HEK293 (cell line): Measurements from ENCODE around the gene EDNRB.

ENCODE experiments used
- CTCF ChIA-PET: fragments of 350-600 bp; formaldehyde crosslinking; extraction: SDS; loops from one replicate; lab custom pipeline; 2021; ENCODE audit warnings: antibody characterized with exemption; lab: Yijun Ruan, JAX
- POLR2A ChIA-PET: fragments of 300-600 bp; formaldehyde crosslinking; extraction: SDS; loops from one replicate; lab custom pipeline; 2020; ENCODE audit warnings: antibody characterized with exemption, inconsistent platforms; lab: Yijun Ruan, JAX
- H3K27ac ChIP-seq: fragments of 200-500 bp; sonication (Bioruptor generic); 2 replicates; pipeline ENCODE4 v1.5.1; 2014; ENCODE audit warnings: low read depth, low read length, control low read depth, inconsistent platforms; ENCODE audit errors: extremely low read depth
- H3K36me3 ChIP-seq, 2 experiments: fragments of 200-500 bp in 1 of 2; sonication (Bioruptor generic) in 1 of 2; 1 replicate in 1 of 2; 2 replicates in 1 of 2; pipeline ENCODE4 v1.5.1; 2014 to 2017; ENCODE audit warnings: inconsistent platforms in 2 of 2, low read length in 2 of 2; ENCODE audit not compliant: control insufficient read depth in 2 of 2, insufficient read depth in 1 of 2
- H3K4me1 ChIP-seq: fragments of 200-500 bp; sonication (Bioruptor generic); 2 replicates; pipeline ENCODE4 v1.5.1; 2014; ENCODE audit warnings: mild to moderate bottlenecking, low read length, inconsistent platforms; ENCODE audit not compliant: control insufficient read depth, insufficient read depth
- H3K4me3 ChIP-seq: 2 replicates; pipeline ENCODE4 v1.5.1; 2011; ENCODE audit warnings: low read depth, mild to moderate bottlenecking, control low read depth, low read length, moderate library complexity
- H3K9me3 ChIP-seq: fragments of 200-500 bp; sonication (Bioruptor generic); 2 replicates; pipeline ENCODE4 v1.5.1; 2014; ENCODE audit warnings: low read depth, low read length, inconsistent platforms; ENCODE audit not compliant: control insufficient read depth, insufficient read depth
- GLIS2 ChIP-seq: fragments of 450-650 bp; formaldehyde crosslinking; IDR thresholded peaks from 2 replicates; pipeline ENCODE4 v1.5.1; 2016; ENCODE audit warnings: missing biosample characterization, missing genetic modification characterization
- HOXD13 ChIP-seq: sonication (generic); formaldehyde crosslinking; IDR thresholded peaks from 2 replicates; pipeline ENCODE4 v1.8.0; 2022; ENCODE audit warnings: missing genetic modification reagents, borderline replicate concordance
- SP2 ChIP-seq: fragments of 450-650 bp; formaldehyde crosslinking; IDR thresholded peaks from 2 replicates; pipeline ENCODE4 v1.5.1; 2016; ENCODE audit warnings: missing biosample characterization, missing genetic modification characterization
- ZBTB21 ChIP-seq: fragments of 450-650 bp; formaldehyde crosslinking; IDR thresholded peaks from 2 replicates; pipeline ENCODE4 v1.5.1; 2017; ENCODE audit warnings: missing biosample characterization, missing genetic modification characterization
- ZEB2 ChIP-seq: fragments of 450-650 bp; formaldehyde crosslinking; IDR thresholded peaks from 2 replicates; pipeline ENCODE4 v1.5.1; 2016; ENCODE audit warnings: missing biosample characterization, missing genetic modification characterization
- ZFHX2 ChIP-seq: fragments of 450-650 bp; formaldehyde crosslinking; conservative IDR thresholded peaks from 2 replicates; pipeline ENCODE4 v1.5.1; 2016; ENCODE audit warnings: missing biosample characterization, missing genetic modification characterization
- ZNF155 ChIP-seq: fragments of 450-650 bp; formaldehyde crosslinking; IDR thresholded peaks from 2 replicates; pipeline ENCODE4 v1.5.1; 2016; ENCODE audit warnings: missing biosample characterization, missing genetic modification characterization
- ZNF169 ChIP-seq: fragments of 450-650 bp; formaldehyde crosslinking; IDR thresholded peaks from 2 replicates; pipeline ENCODE4 v1.5.1; 2016; ENCODE audit warnings: missing biosample characterization, missing genetic modification characterization
- ZNF350 ChIP-seq: fragments of 450-650 bp; formaldehyde crosslinking; IDR thresholded peaks from 2 replicates; pipeline ENCODE4 v1.5.0; 2017; ENCODE audit warnings: missing biosample characterization, mild to moderate bottlenecking, missing genetic modification characterization
- ZNF366 ChIP-seq: fragments of 450-650 bp; formaldehyde crosslinking; conservative IDR thresholded peaks from 2 replicates; pipeline ENCODE4 v1.5.1; 2016; ENCODE audit warnings: missing biosample characterization, missing genetic modification characterization
- ZNF473 ChIP-seq: fragments of 450-650 bp; formaldehyde crosslinking; IDR thresholded peaks from 2 replicates; pipeline ENCODE4 v1.5.1; 2017; ENCODE audit warnings: missing biosample characterization, missing genetic modification characterization
- ZNF529 ChIP-seq: fragments of 450-650 bp; formaldehyde crosslinking; IDR thresholded peaks from 2 replicates; pipeline ENCODE4 v1.5.1; 2017; ENCODE audit warnings: missing genetic modification characterization, missing biosample characterization; ENCODE audit not compliant: insufficient replicate concordance
- ZNF560 ChIP-seq: fragments of 450-650 bp; formaldehyde crosslinking; IDR thresholded peaks from 2 replicates; pipeline ENCODE4 v1.5.1; 2017; ENCODE audit warnings: missing biosample characterization, missing genetic modification characterization, borderline replicate concordance
- ZNF561 ChIP-seq: fragments of 450-650 bp; IDR thresholded peaks from 2 replicates; pipeline ENCODE4 v1.5.1; 2018; ENCODE audit warnings: missing biosample characterization, missing genetic modification characterization, borderline replicate concordance
- ZNF670 ChIP-seq: fragments of 450-650 bp; formaldehyde crosslinking; IDR thresholded peaks from 2 replicates; pipeline ENCODE4 v1.5.1; 2016; ENCODE audit warnings: missing biosample characterization, missing genetic modification characterization, low read depth
- ZNF768 ChIP-seq: fragments of 450-650 bp; formaldehyde crosslinking; IDR thresholded peaks from 2 replicates; pipeline ENCODE4 v1.5.1; 2018; ENCODE audit warnings: missing biosample characterization, mild to moderate bottlenecking, missing genetic modification characterization
- ZNF777 ChIP-seq: fragments of 450-650 bp; formaldehyde crosslinking; IDR thresholded peaks from 2 replicates; pipeline ENCODE4 v1.5.1; 2017; ENCODE audit warnings: missing biosample characterization, missing genetic modification characterization, borderline replicate concordance
- ZNF791 ChIP-seq: fragments of 450-650 bp; formaldehyde crosslinking; IDR thresholded peaks from 2 replicates; pipeline ENCODE4 v1.5.1; 2016; ENCODE audit warnings: missing biosample characterization, missing genetic modification characterization
- TF ChIP-seq, protein P1 (sequence below): fragments of 450-650 bp; formaldehyde crosslinking; IDR thresholded peaks from 2 replicates; pipeline ENCODE4 v1.5.1; 2017; ENCODE audit warnings: missing biosample characterization, missing genetic modification characterization
- TF ChIP-seq, protein P2 (sequence below): fragments of 450-650 bp; formaldehyde crosslinking; conservative IDR thresholded peaks from 2 replicates; pipeline ENCODE4 v1.5.1; 2016; ENCODE audit warnings: low read depth, missing biosample characterization, missing genetic modification characterization
- TF ChIP-seq, protein P3 (sequence below): fragments of 450-650 bp; IDR thresholded peaks from 2 replicates; pipeline ENCODE4 v1.5.1; 2018; ENCODE audit warnings: missing biosample characterization, mild to moderate bottlenecking, missing genetic modification characterization

The EDNRB gene

DNA sequence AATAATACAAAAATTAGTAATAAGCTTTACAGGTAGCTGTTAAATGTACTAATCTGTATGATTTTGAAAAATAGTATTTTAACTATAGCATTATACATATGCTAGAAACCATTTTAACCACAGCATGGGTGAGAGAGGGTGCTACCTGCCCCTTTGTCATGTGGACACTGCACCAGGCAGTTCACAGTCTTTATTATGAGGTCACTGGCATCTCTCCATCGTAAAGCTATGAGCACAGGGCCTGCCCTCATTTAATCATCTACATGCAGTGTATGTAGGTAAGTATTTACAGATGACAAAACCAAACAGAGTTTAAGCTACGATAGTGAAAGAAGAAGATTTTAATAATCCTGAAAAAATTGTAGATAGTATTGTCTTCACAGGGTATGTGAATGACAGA is 21.7 kb downstream of the EDNRB start (continued):
- no peak for TF ChIP-seq ZNF529
- TF ChIP-seq ZNF560 (tag by site-specific recombination) = no peak
- no peak for TF ChIP-seq ZEB2 (tag by site-specific recombination)
- TF ChIP-seq, protein P1, sequence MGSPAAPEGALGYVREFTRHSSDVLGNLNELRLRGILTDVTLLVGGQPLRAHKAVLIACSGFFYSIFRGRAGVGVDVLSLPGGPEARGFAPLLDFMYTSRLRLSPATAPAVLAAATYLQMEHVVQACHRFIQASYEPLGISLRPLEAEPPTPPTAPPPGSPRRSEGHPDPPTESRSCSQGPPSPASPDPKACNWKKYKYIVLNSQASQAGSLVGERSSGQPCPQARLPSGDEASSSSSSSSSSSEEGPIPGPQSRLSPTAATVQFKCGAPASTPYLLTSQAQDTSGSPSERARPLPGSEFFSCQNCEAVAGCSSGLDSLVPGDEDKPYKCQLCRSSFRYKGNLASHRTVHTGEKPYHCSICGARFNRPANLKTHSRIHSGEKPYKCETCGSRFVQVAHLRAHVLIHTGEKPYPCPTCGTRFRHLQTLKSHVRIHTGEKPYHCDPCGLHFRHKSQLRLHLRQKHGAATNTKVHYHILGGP (tag by site-specific recombination) = no peak
- TF ChIP-seq, protein P2, sequence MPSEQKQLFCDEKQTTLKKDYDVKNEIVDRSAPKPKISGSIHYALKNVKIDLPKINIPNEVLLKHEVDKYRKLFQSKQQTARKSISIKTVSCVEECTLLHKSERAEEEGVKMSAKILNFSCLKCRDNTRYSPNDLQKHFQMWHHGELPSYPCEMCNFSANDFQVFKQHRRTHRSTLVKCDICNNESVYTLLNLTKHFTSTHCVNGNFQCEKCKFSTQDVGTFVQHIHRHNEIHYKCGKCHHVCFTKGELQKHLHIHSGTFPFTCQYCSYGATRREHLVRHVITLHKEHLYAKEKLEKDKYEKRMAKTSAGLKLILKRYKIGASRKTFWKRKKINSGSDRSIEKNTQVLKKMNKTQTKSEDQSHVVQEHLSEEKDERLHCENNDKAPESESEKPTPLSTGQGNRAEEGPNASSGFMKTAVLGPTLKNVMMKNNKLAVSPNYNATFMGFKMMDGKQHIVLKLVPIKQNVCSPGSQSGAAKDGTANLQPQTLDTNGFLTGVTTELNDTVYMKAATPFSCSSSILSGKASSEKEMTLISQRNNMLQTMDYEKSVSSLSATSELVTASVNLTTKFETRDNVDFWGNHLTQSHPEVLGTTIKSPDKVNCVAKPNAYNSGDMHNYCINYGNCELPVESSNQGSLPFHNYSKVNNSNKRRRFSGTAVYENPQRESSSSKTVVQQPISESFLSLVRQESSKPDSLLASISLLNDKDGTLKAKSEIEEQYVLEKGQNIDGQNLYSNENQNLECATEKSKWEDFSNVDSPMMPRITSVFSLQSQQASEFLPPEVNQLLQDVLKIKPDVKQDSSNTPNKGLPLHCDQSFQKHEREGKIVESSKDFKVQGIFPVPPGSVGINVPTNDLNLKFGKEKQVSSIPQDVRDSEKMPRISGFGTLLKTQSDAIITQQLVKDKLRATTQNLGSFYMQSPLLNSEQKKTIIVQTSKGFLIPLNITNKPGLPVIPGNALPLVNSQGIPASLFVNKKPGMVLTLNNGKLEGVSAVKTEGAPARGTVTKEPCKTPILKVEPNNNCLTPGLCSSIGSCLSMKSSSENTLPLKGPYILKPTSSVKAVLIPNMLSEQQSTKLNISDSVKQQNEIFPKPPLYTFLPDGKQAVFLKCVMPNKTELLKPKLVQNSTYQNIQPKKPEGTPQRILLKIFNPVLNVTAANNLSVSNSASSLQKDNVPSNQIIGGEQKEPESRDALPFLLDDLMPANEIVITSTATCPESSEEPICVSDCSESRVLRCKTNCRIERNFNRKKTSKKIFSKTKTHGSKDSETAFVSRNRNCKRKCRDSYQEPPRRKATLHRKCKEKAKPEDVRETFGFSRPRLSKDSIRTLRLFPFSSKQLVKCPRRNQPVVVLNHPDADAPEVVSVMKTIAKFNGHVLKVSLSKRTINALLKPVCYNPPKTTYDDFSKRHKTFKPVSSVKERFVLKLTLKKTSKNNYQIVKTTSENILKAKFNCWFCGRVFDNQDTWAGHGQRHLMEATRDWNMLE = no peak
- TF ChIP-seq ZNF169 = no peak
- TF ChIP-seq SP2 (tag by site-specific recombination) = no peak
- no peak for TF ChIP-seq ZFHX2 (tag by site-specific recombination)

DNA sequence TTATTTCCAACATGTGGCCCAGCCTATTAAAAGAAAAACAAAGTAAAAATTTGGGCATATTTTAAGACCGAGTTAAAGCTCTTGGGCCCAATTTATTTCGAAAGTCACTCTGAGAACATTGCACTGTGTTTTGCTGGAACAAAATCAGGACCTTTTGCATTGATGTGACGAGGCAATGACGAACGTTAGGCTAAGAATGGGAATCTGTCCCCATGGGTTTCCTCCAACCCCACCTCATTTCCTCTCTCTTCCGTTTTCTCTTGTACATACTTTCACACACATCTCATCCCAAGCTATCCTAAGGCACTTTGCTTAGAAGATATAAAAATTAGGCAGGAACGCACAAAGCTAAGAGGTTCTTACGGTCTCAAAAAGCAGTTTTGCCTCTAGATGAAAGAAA is 22.1 kb downstream of the EDNRB start:
- Histone ChIP-seq H3K4me3 (no peak overlapping the region), H3K36me3 (no peaks in the 10 kb centered on the region), H3K9me3 (no peaks in the 10 kb centered on the region), H3K4me1 (no peaks in the 10 kb centered on the region), H3K27ac (no peak overlapping the region)
- CTCF ChIA-PET = no interaction called here
- POLR2A ChIA-PET = no interaction called here
- TF ChIP-seq ZNF366 (tag by site-specific recombination) (no peak), ZNF473 (tag by site-specific recombination) (no peak), ZNF777 (no peak), ZNF561 (tag by site-specific recombination) (no peak), GLIS2 (tag by site-specific recombination) (no peak), HOXD13 (CRISPR knock-in tag) (no peak), ZFHX2 (tag by site-specific recombination) (no peak), ZBTB21 (tag by site-specific recombination) (no peak), ZNF768 (no peak), ZNF155 (tag by site-specific recombination) (no peak), ZNF670 (tag by site-specific recombination) (no peak), ZNF791 (tag by site-specific recombination) (no peak), ZNF350 (tag by site-specific recombination) (no peak)
- TF ChIP-seq, protein P3, sequence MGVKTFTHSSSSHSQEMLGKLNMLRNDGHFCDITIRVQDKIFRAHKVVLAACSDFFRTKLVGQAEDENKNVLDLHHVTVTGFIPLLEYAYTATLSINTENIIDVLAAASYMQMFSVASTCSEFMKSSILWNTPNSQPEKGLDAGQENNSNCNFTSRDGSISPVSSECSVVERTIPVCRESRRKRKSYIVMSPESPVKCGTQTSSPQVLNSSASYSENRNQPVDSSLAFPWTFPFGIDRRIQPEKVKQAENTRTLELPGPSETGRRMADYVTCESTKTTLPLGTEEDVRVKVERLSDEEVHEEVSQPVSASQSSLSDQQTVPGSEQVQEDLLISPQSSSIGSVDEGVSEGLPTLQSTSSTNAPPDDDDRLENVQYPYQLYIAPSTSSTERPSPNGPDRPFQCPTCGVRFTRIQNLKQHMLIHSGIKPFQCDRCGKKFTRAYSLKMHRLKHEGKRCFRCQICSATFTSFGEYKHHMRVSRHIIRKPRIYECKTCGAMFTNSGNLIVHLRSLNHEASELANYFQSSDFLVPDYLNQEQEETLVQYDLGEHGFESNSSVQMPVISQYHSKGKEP = no peak
